IMR-90 (cell line): ENCODE data around the gene B3GALT6. TPM values are rescaled to one million over a fixed set of nuclear protein-coding genes. Genes with fewer than 3 reads are reported as not detected.

Experiments used
- ATAC-seq: fragments of 200-7000 bp; cut with Tn5 transposase; 2 replicates; pipeline ENCODE4 v1.9.1; 2020; ENCODE audit warnings: low read depth, mild to moderate bottlenecking, moderate library complexity
- BruUV-seq: library from RNA; stranded (reverse); fragments of 400-500 nt; replicated peaks from 2 replicates; lab custom pipeline; 2021; lab: Mats Ljungman, UMichigan
- CTCF ChIA-PET: fragments of 300-600 bp; formaldehyde crosslinking; extraction: SDS; loops from one replicate; lab custom pipeline; 2021; ENCODE audit warnings: antibody characterized with exemption; lab: Yijun Ruan, JAX
- POLR2A ChIA-PET: fragments of 300-600 bp; sonication (Branson Sonifier 250); formaldehyde crosslinking; loops from one replicate; lab custom pipeline; 2022; ENCODE audit warnings: antibody characterized with exemption; ENCODE audit not compliant: unreplicated experiment; lab: Charles Lee
- DNase-seq: peaks from one replicate; pipeline ENCODE4 v3.0.0; 2013
- H2AFZ ChIP-seq: replicated peaks from 2 replicates; pipeline ENCODE3; 2013; ENCODE audit warnings: low read length, mild to moderate bottlenecking; ENCODE audit not compliant: poor library complexity
- H2AK5ac ChIP-seq: 2 replicates; pipeline ENCODE4 v1.6.1; 2013; ENCODE audit warnings: low read depth, low read length, inconsistent platforms
- H2AK9ac ChIP-seq: replicated peaks from 2 replicates; pipeline ENCODE3; 2013; ENCODE audit warnings: mild to moderate bottlenecking, low read depth, low read length, moderate library complexity; ENCODE audit not compliant: poor library complexity
- H2BK120ac ChIP-seq: 2 replicates; pipeline ENCODE4 v1.6.1; 2013; ENCODE audit warnings: low read depth, low read length, inconsistent platforms
- H2BK15ac ChIP-seq: 3 replicates; pipeline ENCODE4 v1.6.1; 2013; ENCODE audit warnings: low read depth, low read length, inconsistent platforms
- H2BK20ac ChIP-seq: 2 replicates; pipeline ENCODE4 v1.6.1; 2013; ENCODE audit warnings: low read depth, mild to moderate bottlenecking, inconsistent platforms, low read length, moderate library complexity
- H2BK5ac ChIP-seq: 2 replicates; pipeline ENCODE4 v1.6.1; 2013; ENCODE audit warnings: mild to moderate bottlenecking, low read depth, low read length, inconsistent platforms; ENCODE audit not compliant: poor library complexity, severe bottlenecking
- H3K14ac ChIP-seq: replicated peaks from 2 replicates; pipeline ENCODE4 v1.6.1; 2013; ENCODE audit warnings: low read depth, low read length, inconsistent platforms
- H3K18ac ChIP-seq: 2 replicates; pipeline ENCODE4 v1.6.1; 2013; ENCODE audit warnings: low read depth, low read length, control low read depth
- H3K23ac ChIP-seq: 2 replicates; pipeline ENCODE4 v1.6.1; 2013; ENCODE audit warnings: low read depth, low read length, inconsistent platforms
- H3K27ac ChIP-seq: 2 replicates; pipeline ENCODE4 v1.5.1; 2013; ENCODE audit warnings: mild to moderate bottlenecking, control low read depth, low read length; ENCODE audit not compliant: insufficient read depth
- H3K27me3 ChIP-seq: 2 replicates; pipeline ENCODE4 v1.6.1; 2013; ENCODE audit warnings: low read length; ENCODE audit not compliant: control insufficient read depth, insufficient read depth
- H3K36me3 ChIP-seq: 2 replicates; pipeline ENCODE4 v1.6.1; 2013; ENCODE audit warnings: low read length, mixed read lengths; ENCODE audit not compliant: control insufficient read depth, insufficient read depth
- H3K4ac ChIP-seq: 2 replicates; pipeline ENCODE4 v1.6.1; 2013; ENCODE audit warnings: low read depth, low read length, inconsistent platforms
- H3K4me1 ChIP-seq: 2 replicates; pipeline ENCODE4 v1.6.1; 2013; ENCODE audit warnings: low read length, mixed read lengths; ENCODE audit not compliant: control insufficient read depth, insufficient read depth
- H3K4me2 ChIP-seq: 2 replicates; pipeline ENCODE4 v1.6.1; 2013; ENCODE audit warnings: low read depth, mild to moderate bottlenecking, control low read depth, low read length, moderate library complexity
- H3K4me3 ChIP-seq: 2 replicates; pipeline ENCODE4 v1.5.1; 2013; ENCODE audit warnings: low read depth, mild to moderate bottlenecking, control low read depth, low read length, moderate library complexity; ENCODE audit not compliant: insufficient read depth
- H3K56ac ChIP-seq: 2 replicates; pipeline ENCODE4 v1.6.1; 2013; ENCODE audit warnings: low read length, inconsistent platforms; ENCODE audit not compliant: insufficient read depth; ENCODE audit errors: extremely low read depth
- H3K79me1 ChIP-seq, 2 experiments: 2 replicates each; pipeline ENCODE4 v1.6.1; 2013; ENCODE audit warnings: low read length in 2 of 2, inconsistent platforms in 1 of 2, low read depth in 1 of 2
- H3K9ac ChIP-seq: 2 replicates; pipeline ENCODE4 v1.6.1; 2013; ENCODE audit warnings: low read depth, low read length, control low read depth
- H3K9me1 ChIP-seq: 2 replicates; pipeline ENCODE4 v1.6.1; 2013; ENCODE audit warnings: low read length, inconsistent platforms; ENCODE audit not compliant: insufficient read depth
- H3K9me3 ChIP-seq: 2 replicates; pipeline ENCODE4 v1.6.1; 2013; ENCODE audit warnings: low read length; ENCODE audit not compliant: control insufficient read depth, insufficient read depth
- H4K20me1 ChIP-seq: 2 replicates; pipeline ENCODE4 v1.6.1; 2013; ENCODE audit warnings: low read length, inconsistent platforms; ENCODE audit not compliant: insufficient read depth
- H4K5ac ChIP-seq: 2 replicates; pipeline ENCODE4 v1.6.1; 2013; ENCODE audit warnings: mild to moderate bottlenecking, low read depth, low read length, control low read depth
- H4K8ac ChIP-seq, 2 experiments: 2 replicates each; pipeline ENCODE4 v1.6.1; 2013; ENCODE audit warnings: low read depth in 2 of 2, low read length in 2 of 2, control low read depth in 1 of 2, inconsistent platforms in 1 of 2
- H4K91ac ChIP-seq: 2 replicates; pipeline ENCODE4 v1.6.1; 2013; ENCODE audit warnings: low read depth, low read length, inconsistent platforms; ENCODE audit not compliant: insufficient read depth
- BHLHE40 ChIP-seq: fragments of 150-350 bp; IDR thresholded peaks from 2 replicates; pipeline ENCODE4 v1.6.1; 2016; ENCODE audit warnings: mild to moderate bottlenecking, low read depth, low read length
- CEBPB ChIP-seq: IDR thresholded peaks from 2 replicates; pipeline ENCODE4 v1.6.1; 2012; ENCODE audit warnings: low read depth, low read length, improper control_type of control experiment
- CHD1 ChIP-seq: IDR thresholded peaks from 2 replicates; pipeline ENCODE4 v1.6.1; 2012; ENCODE audit warnings: low read depth, low read length, improper control_type of control experiment
- CTCF ChIP-seq: conservative IDR thresholded peaks from 2 replicates; pipeline ENCODE4 v1.5.1; 2012; ENCODE audit warnings: mild to moderate bottlenecking, low read depth, low read length, improper control_type of control experiment
- FOS ChIP-seq: fragments of 150-350 bp; IDR thresholded peaks from 2 replicates; pipeline ENCODE4 v1.6.1; 2016; ENCODE audit warnings: low read depth, low read length
- MAFK ChIP-seq: IDR thresholded peaks from 2 replicates; pipeline ENCODE4 v1.6.1; 2012; ENCODE audit warnings: low read depth, low read length, improper control_type of control experiment
- MAZ ChIP-seq: IDR thresholded peaks from 2 replicates; pipeline ENCODE4 v1.6.1; 2012; ENCODE audit warnings: low read depth, mild to moderate bottlenecking, low read length, improper control_type of control experiment, moderate library complexity, borderline replicate concordance
- MXI1 ChIP-seq: IDR thresholded peaks from 2 replicates; pipeline ENCODE4 v1.6.1; 2012; ENCODE audit warnings: low read depth, mild to moderate bottlenecking, low read length, moderate library complexity, borderline replicate concordance
- NFE2L2 ChIP-seq: fragments of 150-350 bp; IDR thresholded peaks from 2 replicates; pipeline ENCODE4 v1.6.1; 2016; ENCODE audit warnings: low read depth, mild to moderate bottlenecking, low read length
- POLR2A ChIP-seq: IDR thresholded peaks from 2 replicates; pipeline ENCODE4 v1.6.1; 2012; ENCODE audit warnings: mild to moderate bottlenecking, low read depth, low read length
- RAD21 ChIP-seq: IDR thresholded peaks from 2 replicates; pipeline ENCODE4 v1.6.1; 2012; ENCODE audit warnings: low read length, improper control_type of control experiment
- RCOR1 ChIP-seq: IDR thresholded peaks from 2 replicates; pipeline ENCODE4 v1.6.1; 2012; ENCODE audit warnings: mild to moderate bottlenecking, low read length, improper control_type of control experiment; ENCODE audit not compliant: insufficient replicate concordance
- RFX5 ChIP-seq: IDR thresholded peaks from 2 replicates; pipeline ENCODE4 v1.8.0; 2012; ENCODE audit warnings: low read depth, mild to moderate bottlenecking, low read length, moderate library complexity
- SMC3 ChIP-seq: fragments of 150-350 bp; IDR thresholded peaks from 2 replicates; pipeline ENCODE4 v1.6.1; 2016; ENCODE audit warnings: low read depth, mild to moderate bottlenecking, antibody characterized with exemption, low read length, moderate library complexity
- USF2 ChIP-seq: fragments of 150-350 bp; IDR thresholded peaks from 2 replicates; pipeline ENCODE4 v1.6.1; 2017; ENCODE audit warnings: mild to moderate bottlenecking, antibody characterized with exemption, low read length, low read depth
- WGBS, 2 experiments: methylation state at CpG; one replicate each; pipeline versions ENCODE4 v1.1.5 to v1.1.7; 2013; ENCODE audit warnings: missing lambda C conversion rate in 2 of 2; ENCODE audit not compliant: insufficient read length in 1 of 2; ENCODE audit errors: extremely low coverage in 2 of 2; 5-methylcytosine and 5-hydroxymethylcytosine counted together
- dilution Hi-C: fragments of 300-500 bp; cut with HindIII; formaldehyde crosslinking; loops from one replicate; pipeline ENCODE4 v1.14.3; 2018; ENCODE audit warnings: low sequenced_read_pairs; ENCODE audit not compliant: unreplicated experiment
- in situ Hi-C: fragments of 300-500 bp; cut with MboI; formaldehyde crosslinking; loops from 3 replicates; pipeline ENCODE4 v1.14.3; 2019; ENCODE audit warnings: low sequenced_read_pairs, inconsistent platforms, mixed read lengths
- intact Hi-C: fragments of 100-400 bp; cut with micrococcal nuclease; formaldehyde crosslinking; loops from 2 replicates; pipeline ENCODE4 v1.10.0; 2022
- polyA plus RNA-seq, 3 experiments: library from polyadenylated mRNA; depleted of rRNA; stranded (reverse); fragments of >200 nt; gene quantifications; 2 replicates each; pipeline ENCODE4 v1.2.3, GENCODE V29; 2012; ENCODE audit warnings: low replicate concordance in 1 of 3
- total RNA-seq: library from RNA; depleted of rRNA; stranded (reverse); fragments of >200 nt; gene quantifications from 2 replicates; pipeline ENCODE4 v1.2.3, GENCODE V29; 2012
- TF ChIP-seq, protein P1 (sequence below): fragments of 150-350 bp; IDR thresholded peaks from 2 replicates; pipeline ENCODE4 v1.6.1; 2016; ENCODE audit warnings: low read depth, mild to moderate bottlenecking, low read length, moderate library complexity, borderline replicate concordance

The B3GALT6 gene
- total and polyA plus RNA-seq, 2 of the 4 experiments (the other 2 are of a cell fraction): 12.2 to 23.0 TPM

- Histone ChIP-seq H4K20me1 (no peaks in the 10 kb centered on the region), H3K18ac (no peak overlapping the region), H3K4me2 (no peak overlapping the region), H3K9ac (no peak overlapping the region), H3K4ac (no peak overlapping the region), H3K23ac (no peak overlapping the region), H3K14ac (no peak overlapping the region), H3K4me1 (no peaks in the 10 kb centered on the region), H4K5ac (no peak overlapping the region), H4K8ac (no peak overlapping the region), H3K27ac (no peak overlapping the region), H3K9me3 (peaks cover 11% of the 10 kb centered on the region), H2BK15ac (no peak overlapping the region), H3K4me3 (no peak overlapping the region), H3K9me1 (no peaks in the 10 kb centered on the region), H2AK5ac (no peak overlapping the region), H2BK5ac (no peak overlapping the region), H3K56ac (no peak overlapping the region), H2BK20ac (no peak overlapping the region), H2AFZ (no peak overlapping the region), H3K79me1 (no peaks in the 10 kb centered on the region), H4K91ac (no peak overlapping the region), H2BK120ac (no peak overlapping the region), H2AK9ac (no peak overlapping the region), H3K36me3 (no peaks in the 10 kb centered on the region), H3K27me3 (no peaks in the 10 kb centered on the region)
- ATAC-seq: no peak
- CTCF ChIA-PET: no interaction called here
- whole genome bisulfite sequencing, 2 experiments: no CpG with 5 or more reads among the region's 3 CpGs
- in situ Hi-C loops (no loop called here), dilution Hi-C loops (no loop called here), intact Hi-C loops (no loop called here)
- TF ChIP-seq MAZ: no peak
- no peak for TF ChIP-seq RFX5
- no peak for TF ChIP-seq NFE2L2
- no peak for TF ChIP-seq RAD21
- TF ChIP-seq CEBPB: no peak
- TF ChIP-seq SMC3: no peak
- no peak for TF ChIP-seq CHD1
- TF ChIP-seq MXI1: no peak
- TF ChIP-seq FOS: no peak
- no peak for TF ChIP-seq RCOR1
- TF ChIP-seq POLR2A: no peak
- TF ChIP-seq BHLHE40: no peak
- TF ChIP-seq, protein P1, sequence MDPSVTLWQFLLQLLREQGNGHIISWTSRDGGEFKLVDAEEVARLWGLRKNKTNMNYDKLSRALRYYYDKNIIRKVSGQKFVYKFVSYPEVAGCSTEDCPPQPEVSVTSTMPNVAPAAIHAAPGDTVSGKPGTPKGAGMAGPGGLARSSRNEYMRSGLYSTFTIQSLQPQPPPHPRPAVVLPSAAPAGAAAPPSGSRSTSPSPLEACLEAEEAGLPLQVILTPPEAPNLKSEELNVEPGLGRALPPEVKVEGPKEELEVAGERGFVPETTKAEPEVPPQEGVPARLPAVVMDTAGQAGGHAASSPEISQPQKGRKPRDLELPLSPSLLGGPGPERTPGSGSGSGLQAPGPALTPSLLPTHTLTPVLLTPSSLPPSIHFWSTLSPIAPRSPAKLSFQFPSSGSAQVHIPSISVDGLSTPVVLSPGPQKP: no peak
- TF ChIP-seq MAFK: no peak
- TF ChIP-seq USF2: no peak
- no peak for TF ChIP-seq CTCF
- POLR2A ChIA-PET: no interaction called here
- BruUV-seq: no TSS peak
- DNase-seq: peak; percentile 8
Measured at GRCh38 chr1:1194723-1195122, 37.3 kb upstream of the B3GALT6 start.
